Esophagus muscularis mucosa (tissue), 4 donors: Measurements from ENCODE around the gene CLEC17A.

ENCODE experiments used
- CTCF ChIP-seq, 3 experiments: fragments of 200-600 bp in 2 of 3; fragments of 450-650 bp in 1 of 3; sonication (generic) in 2 of 3; IDR thresholded peaks; one replicate each; pipeline ENCODE4 v1.5.1; 2017 to 2019; ENCODE audit warnings: antibody characterized with exemption in 3 of 3, mild to moderate bottlenecking in 2 of 3, moderate library complexity in 1 of 3
- EP300 ChIP-seq: sonication (generic); formaldehyde crosslinking; IDR thresholded peaks from one replicate; pipeline ENCODE4 v1.6.1; 2017; ENCODE audit warnings: antibody characterized with exemption
- POLR2A ChIP-seq: fragments of 450-650 bp; IDR thresholded peaks from one replicate; pipeline ENCODE4 v1.6.1; 2017; ENCODE audit warnings: antibody characterized with exemption, moderate library complexity, mild to moderate bottlenecking, low read depth
- POLR2AphosphoS5 ChIP-seq, 2 donors: sonication (generic); formaldehyde crosslinking; IDR thresholded peaks; one replicate each; pipeline ENCODE4 v1.6.1; 2017; ENCODE audit warnings: antibody characterized with exemption in 2 of 2

GRCh38 chr19:14577885-14578427 is 4.9 kb upstream of the CLEC17A start:
- TF ChIP-seq CTCF (IDR thresholded peaks at IDR 0.05) (no peak), POLR2AphosphoS5 (IDR thresholded peaks at IDR 0.05) (no peak), POLR2A (no peak), EP300 (no peak)
